Measurements from ENCODE around the gene TXLNA. TPM values are rescaled to one million over a fixed set of nuclear protein-coding genes. Genes with fewer than 3 reads are reported as not detected.

Gene TXLNA
- total RNA-seq, 1 donor from 2014 or later, result 44.4 TPM

DNA sequence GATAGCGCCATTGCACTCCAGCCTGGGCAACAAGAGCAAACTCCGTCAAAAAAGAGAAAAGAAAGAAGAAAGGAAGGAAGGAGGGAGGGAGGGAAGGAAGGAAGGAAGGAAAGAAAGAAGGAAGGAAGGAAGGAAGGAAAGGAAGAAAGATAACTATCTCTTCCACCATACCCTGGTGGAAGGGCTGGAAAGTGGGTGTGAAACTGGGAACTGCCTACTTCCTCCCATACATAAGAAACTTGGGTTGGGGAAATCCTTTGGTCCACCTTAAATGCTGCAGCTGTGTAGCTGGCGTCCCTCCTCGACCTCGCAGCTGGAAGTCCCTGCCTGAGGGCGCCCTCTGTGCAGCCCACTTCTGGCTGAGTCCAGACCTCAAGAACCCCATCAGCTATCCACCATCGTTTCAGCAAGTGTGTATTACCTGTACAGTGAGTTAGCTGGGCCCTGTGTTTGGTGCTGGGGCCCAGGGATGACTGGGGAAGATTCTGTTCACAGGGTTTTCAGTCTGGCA is 62.9 kb downstream of the TXLNA start:
- DNase-seq (ENCODE audit: low read depth), result no peak

- DNase-seq (ENCODE audit: low read depth), result no peak
These were observed 67.4 kb downstream of the TXLNA start, which contains the start of gene FAM167B for GRCh38 chr1:32246888-32247273. TSS of gene FAM167B (plus strand) at chr1:32247222. CDS start at chr1:32247422, 200 bp downstream.

DNA sequence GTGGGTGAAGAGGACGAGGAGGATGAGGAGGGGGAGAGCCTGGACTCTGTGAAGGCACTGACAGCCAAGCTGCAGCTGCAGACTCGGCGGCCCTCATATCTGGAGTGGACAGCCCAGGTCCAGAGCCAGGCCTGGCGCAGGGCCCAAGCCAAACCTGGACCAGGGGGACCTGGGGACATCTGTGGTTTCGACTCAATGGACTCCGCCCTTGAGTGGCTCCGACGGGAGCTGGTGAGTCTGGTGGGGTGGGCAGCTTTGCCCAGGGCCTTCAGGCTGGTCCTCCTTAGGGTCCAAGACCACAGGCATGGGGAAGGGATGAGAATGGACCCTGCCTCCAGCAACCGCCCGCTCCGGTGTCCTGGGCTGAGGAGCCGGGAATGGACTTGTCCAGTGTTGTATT is 68.0 kb downstream of the TXLNA start:
- DNase-seq (ENCODE audit: low read depth), result no peak

Other genes with a start within 250 kb of the TXLNA start
- 248 and 298 TPM in 2 replicates for gene PTP4A2, start 241.3 kb upstream of the TXLNA start, total RNA-seq
- gene KHDRBS1, start 165.8 kb upstream of the TXLNA start, total RNA-seq, result 44.3 and 45.2 TPM in 2 replicates
- 4.9 and 5.6 TPM in 2 replicates for gene TMEM39B, start 106.7 kb upstream of the TXLNA start, total RNA-seq
- 59.3 and 60.6 TPM in 2 replicates for gene KPNA6, start 71.6 kb upstream of the TXLNA start, total RNA-seq
- gene CCDC28B, start 20.9 kb downstream of the TXLNA start, total RNA-seq, result 65.3 and 89.7 TPM in 2 replicates
- gene IQCC, start 26.0 kb downstream of the TXLNA start, total RNA-seq, result 2.0 and 2.3 TPM in 2 replicates
- 0.11 TPM in 1 of 2 replicates, not detected in the other for gene DCDC2B, start 29.4 kb downstream of the TXLNA start, total RNA-seq
- 10.1 and 11.6 TPM in 2 replicates for gene TMEM234, start 42.7 kb downstream of the TXLNA start, total RNA-seq
- 222 and 238 TPM in 2 replicates for gene EIF3I, start 42.7 kb downstream of the TXLNA start, total RNA-seq
- 0.53 TPM in 1 of 2 replicates, not detected in the other for gene FAM167B, start 67.5 kb downstream of the TXLNA start, total RNA-seq
- not detected in 2 replicates for gene LCK, start 71.6 kb downstream of the TXLNA start, total RNA-seq
- gene HDAC1, start 112.4 kb downstream of the TXLNA start, total RNA-seq, result 21.0 and 21.4 TPM in 2 replicates
- 65.5 and 94.0 TPM in 2 replicates for gene MARCKSL1, start 156.6 kb downstream of the TXLNA start, total RNA-seq
- 4.4 and 5.2 TPM in 2 replicates for gene FAM229A, start 182.8 kb downstream of the TXLNA start, total RNA-seq
- 0.88 and 1.0 TPM in 2 replicates for gene TSSK3, start 182.9 kb downstream of the TXLNA start, total RNA-seq
- gene BSDC1, start 214.8 kb downstream of the TXLNA start, total RNA-seq, result 62.8 and 63.2 TPM in 2 replicates

All from myocyte (in vitro differentiated cells).